C1 segment of cervical spinal cord (tissue), 14 donors: ENCODE results near the gene PIGZ.
A peak's percentile ranks its signal among the peaks of the same experiment; 100 is the strongest.

Experiments used
- DNase-seq, 14 donors: peaks; one replicate each; lab custom pipeline; 2025; lab: John Stamatoyannopoulos, UW

The PIGZ gene

GRCh38 chr3:197001972-197002700 lies 33.5 kb upstream of the PIGZ start:
- peak in 7 of 14 donors; percentile 10 to 75 (median 43) for DNase-seq

GRCh38 chr3:197001106-197001971 lies 32.7 kb upstream of the PIGZ start:
- peak in 2 of 14 donors; percentile 34 to 75 for DNase-seq

GRCh38 chr3:197000211-197000610 lies 31.6 kb upstream of the PIGZ start:
- no peak for DNase-seq

- no peak for DNase-seq
Measured at GRCh38 chr3:196998966-196999760, 30.5 kb upstream of the PIGZ start.

- DNase-seq: no peak
Measured at GRCh38 chr3:196997311-196997710, 28.7 kb upstream of the PIGZ start.

- DNase-seq: no peak
Measured at GRCh38 chr3:196996454-196997265, 28.0 kb upstream of the PIGZ start.

- peak in 1 of 14 donors; percentile 22 for DNase-seq
Measured at GRCh38 chr3:196995646-196996355, 27.2 kb upstream of the PIGZ start.

GRCh38 chr3:196995027-196995426 lies 26.4 kb upstream of the PIGZ start:
- DNase-seq: no peak

- DNase-seq: no peak
Measured at GRCh38 chr3:196994056-196994455, 25.4 kb upstream of the PIGZ start.

GRCh38 chr3:196992461-196993065 lies 23.9 kb upstream of the PIGZ start:
- DNase-seq: no peak

GRCh38 chr3:196991581-196992460 lies 23.2 kb upstream of the PIGZ start:
- DNase-seq: peak in 1 of 14 donors; percentile 39

- DNase-seq: no peak
Measured at GRCh38 chr3:196990601-196991007, 22.0 kb upstream of the PIGZ start.

- DNase-seq: no peak
Measured at GRCh38 chr3:196989721-196990262, 21.2 kb upstream of the PIGZ start.

GRCh38 chr3:196988241-196989029 lies 19.8 kb upstream of the PIGZ start:
- no peak for DNase-seq

- no peak for DNase-seq
Measured at GRCh38 chr3:196987022-196987421, 18.4 kb upstream of the PIGZ start.

- no peak for DNase-seq
Measured at GRCh38 chr3:196985954-196986885, 17.6 kb upstream of the PIGZ start.

GRCh38 chr3:196985298-196985697 lies 16.7 kb upstream of the PIGZ start:
- no peak for DNase-seq
